Stomach (tissue), 9 donors: ENCODE data around the gene CHMP2A. TPM values are rescaled to one million over a fixed set of nuclear protein-coding genes. Genes with fewer than 3 reads are reported as not detected.

Experiments used
- DNase-seq, 2 donors: peaks; one replicate each; pipeline versions ENCODE4 v3.0.0 to v3.0.0-alpha.2; 2013 to 2019
- H3K27ac ChIP-seq, 5 donors: fragments of 200-600 bp in 4 of 5; sonication (generic) in 4 of 5; one replicate each; pipeline ENCODE4 v1.5.1; 2013 to 2019; ENCODE audit warnings: mild to moderate bottlenecking in 1 of 5, moderate library complexity in 1 of 5
- H3K27me3 ChIP-seq, 3 donors: fragments of 200-600 bp; sonication (generic); one replicate each; pipeline ENCODE4 v1.5.1; 2017 to 2019; ENCODE audit warnings: mixed run types in 1 of 3
- H3K36me3 ChIP-seq, 4 donors: fragments of 200-600 bp; sonication (generic); 1 replicate in 3 of 4; 2 replicates in 1 of 4; pipeline ENCODE4 v1.5.1; 2016 to 2019
- H3K4me1 ChIP-seq, 4 donors: fragments of 200-600 bp; sonication (generic); one replicate each; pipeline ENCODE4 v1.5.1; 2016 to 2019
- H3K4me3 ChIP-seq, 4 donors: fragments of 200-600 bp; sonication (generic) in 3 of 4; one replicate each; pipeline ENCODE4 v1.5.1; 2016 to 2019; ENCODE audit warnings: mild to moderate bottlenecking in 1 of 4
- H3K9me3 ChIP-seq, 4 donors: fragments of 200-600 bp; sonication (generic); one replicate each; pipeline ENCODE4 v1.5.1; 2016 to 2019
- EP300 ChIP-seq: sonication (generic); formaldehyde crosslinking; IDR thresholded peaks from one replicate; pipeline ENCODE4 v1.6.1; 2017; ENCODE audit warnings: antibody characterized with exemption
- POLR2A ChIP-seq, 4 donors: fragments of 450-650 bp; IDR thresholded peaks; one replicate each; pipeline ENCODE4 v1.6.1; 2016; ENCODE audit warnings: antibody characterized with exemption in 4 of 4, control low read depth in 2 of 4, mild to moderate bottlenecking in 1 of 4, moderate library complexity in 1 of 4
- POLR2AphosphoS5 ChIP-seq, 3 donors: sonication (generic); formaldehyde crosslinking; IDR thresholded peaks; one replicate each; pipeline ENCODE4 v1.6.1; 2016; ENCODE audit warnings: antibody characterized with exemption in 3 of 3
- WGBS, 5 donors: extraction: QIAGEN DNeasy Blood & Tissue Kit in 3 of 5; methylation state at CpG; one replicate each; pipeline versions ENCODE4 v1.1.5 to v1.1.7; 2013 to 2018; 5-methylcytosine and 5-hydroxymethylcytosine counted together
- intact Hi-C: fragments of 100-400 bp; cut with DNase I; formaldehyde crosslinking; loops from one replicate; pipeline ENCODE4 v1.15.1; 2023; ENCODE audit warnings: low total_unique reads
- polyA plus RNA-seq, 3 donors: library from polyadenylated mRNA; stranded (reverse); fragments of 200-250 nt; gene quantifications; one replicate each; pipeline ENCODE4 v1.2.3, GENCODE V29; 2013
- total RNA-seq, 5 donors: library from RNA; depleted of rRNA; stranded (reverse); fragments of >200 nt; gene quantifications; one replicate each; pipeline versions ENCODE4 v1.1.0 to v1.2.3, GENCODE V29; 2014 to 2016
- TF ChIP-seq, protein P1 (sequence below), 7 experiments: fragments of 450-650 bp in 4 of 7; fragments of 200-600 bp in 3 of 7; sonication (generic) in 3 of 7; IDR thresholded peaks; one replicate each; pipeline ENCODE4 v1.5.1; 2016 to 2019; ENCODE audit warnings: antibody characterized with exemption in 7 of 7, control low read depth in 2 of 7, mild to moderate bottlenecking in 1 of 7
- donor health status: healthy with polysubstance abuse.
- donor health status: Bipolar disorder and iron deficiency.
- donor health status: healthy.

CHMP2A gene
- total and polyA plus RNA-seq, 8 donors: 55.8 to 338 (median 168) TPM

DNA sequence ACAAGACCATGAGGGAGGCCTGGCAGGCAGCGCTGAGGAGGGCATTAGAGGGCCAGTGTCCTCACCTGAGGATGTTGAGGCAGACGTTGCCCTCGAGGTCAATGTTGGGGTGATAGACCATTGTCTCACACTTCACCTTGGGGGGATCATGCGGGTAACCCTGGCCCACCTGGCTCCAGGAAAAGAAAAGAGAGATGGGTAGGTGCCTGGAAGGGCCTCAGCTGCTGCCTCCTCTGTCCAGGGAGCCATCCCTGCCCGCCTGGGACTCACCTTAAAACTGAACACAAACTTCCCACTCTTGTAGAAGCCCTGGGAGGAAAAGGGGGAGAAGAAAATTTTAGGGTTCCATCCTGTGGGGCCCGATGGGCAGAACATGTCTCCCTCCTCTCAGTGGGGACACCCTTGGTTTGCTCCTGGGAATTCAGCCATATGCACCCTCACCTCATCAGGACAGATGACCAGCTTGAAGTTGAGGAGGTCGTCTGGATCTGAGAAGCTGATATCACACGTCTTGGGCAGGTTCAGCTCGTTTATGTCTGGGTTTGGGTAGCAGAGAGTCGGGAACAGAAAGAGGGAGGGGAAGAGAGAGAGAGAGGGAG is 1.8 kb upstream of the CHMP2A start:
- Histone ChIP-seq H3K4me3 (peak overlapping the region; percentile 72 to 88 (median 80)), H3K27ac (peak overlapping the region in 4 of 5 donors; percentile 100), H3K27me3 (no peaks in the 10 kb centered on the region), H3K36me3 (peaks cover 30 to 41% (median 36%) of the 10 kb centered on the region in 4 donors), H3K4me1 (peaks cover 47 to 73% (median 66%) of the 10 kb centered on the region in 4 donors), H3K9me3 (no peaks in the 10 kb centered on the region)
- intact Hi-C loops: no loop called here
- no peak for DNase-seq
- TF ChIP-seq POLR2AphosphoS5 (IDR thresholded peaks at IDR 0.05) (no peak), POLR2A (IDR thresholded peaks at IDR 0.05) (no peak), EP300 (no peak)
- TF ChIP-seq, protein P1, sequence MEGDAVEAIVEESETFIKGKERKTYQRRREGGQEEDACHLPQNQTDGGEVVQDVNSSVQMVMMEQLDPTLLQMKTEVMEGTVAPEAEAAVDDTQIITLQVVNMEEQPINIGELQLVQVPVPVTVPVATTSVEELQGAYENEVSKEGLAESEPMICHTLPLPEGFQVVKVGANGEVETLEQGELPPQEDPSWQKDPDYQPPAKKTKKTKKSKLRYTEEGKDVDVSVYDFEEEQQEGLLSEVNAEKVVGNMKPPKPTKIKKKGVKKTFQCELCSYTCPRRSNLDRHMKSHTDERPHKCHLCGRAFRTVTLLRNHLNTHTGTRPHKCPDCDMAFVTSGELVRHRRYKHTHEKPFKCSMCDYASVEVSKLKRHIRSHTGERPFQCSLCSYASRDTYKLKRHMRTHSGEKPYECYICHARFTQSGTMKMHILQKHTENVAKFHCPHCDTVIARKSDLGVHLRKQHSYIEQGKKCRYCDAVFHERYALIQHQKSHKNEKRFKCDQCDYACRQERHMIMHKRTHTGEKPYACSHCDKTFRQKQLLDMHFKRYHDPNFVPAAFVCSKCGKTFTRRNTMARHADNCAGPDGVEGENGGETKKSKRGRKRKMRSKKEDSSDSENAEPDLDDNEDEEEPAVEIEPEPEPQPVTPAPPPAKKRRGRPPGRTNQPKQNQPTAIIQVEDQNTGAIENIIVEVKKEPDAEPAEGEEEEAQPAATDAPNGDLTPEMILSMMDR (IDR thresholded peaks at IDR 0.05): no peak
- WGBS, 5 donors: 50 to 57% (median 53%) methylated on average over 10 of the region's 10 CpGs

DNA sequence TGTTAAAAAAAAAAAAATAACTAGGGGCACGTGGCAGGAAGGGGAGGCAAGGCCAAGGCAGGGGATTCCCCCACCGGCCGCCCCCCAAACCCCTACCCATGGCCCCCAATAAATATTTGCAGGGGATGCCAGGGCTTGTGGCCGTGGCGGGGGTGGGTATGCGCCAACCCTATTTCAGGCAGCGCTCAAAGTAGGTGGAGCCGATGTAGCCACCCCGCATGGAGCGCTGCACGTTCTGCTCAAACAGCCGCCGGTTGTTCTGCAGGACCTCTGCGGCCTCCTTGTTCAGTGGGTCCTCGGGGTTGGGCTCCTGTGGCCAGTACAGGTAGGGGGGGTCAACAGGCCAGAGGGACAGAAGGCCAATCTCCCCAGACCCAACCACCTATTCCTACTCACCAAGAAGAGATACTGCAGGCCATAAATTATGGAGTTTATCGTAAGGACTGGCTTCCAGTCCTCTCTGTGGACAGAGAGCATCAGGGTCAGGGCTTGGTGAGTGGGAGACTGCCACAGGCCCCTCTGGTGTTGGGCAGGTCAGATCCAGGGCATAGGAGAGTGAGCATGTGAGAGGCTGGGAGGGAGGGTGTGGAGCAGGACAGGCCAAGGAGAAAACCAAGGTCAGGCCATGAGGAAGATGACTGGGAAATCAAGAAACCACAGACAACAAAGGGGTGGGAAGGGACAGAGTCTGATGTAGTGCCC is 1.2 kb upstream of the CHMP2A start:
- H3K27ac ChIP-seq: peak overlapping the region in 4 of 5 donors; percentile 100
- TF ChIP-seq POLR2A (IDR thresholded peaks at IDR 0.05): no peak
- TF ChIP-seq, protein P1 (IDR thresholded peaks at IDR 0.05): no peak
- H3K9me3 ChIP-seq: no peaks in the 10 kb centered on the region
- DNase-seq: no peak
- WGBS, 5 donors: 78 to 83% (median 82%) methylated on average over 16 of the region's 16 CpGs
- H3K36me3 ChIP-seq: peaks cover 37 to 47% (median 43%) of the 10 kb centered on the region in 4 donors
- H3K4me3 ChIP-seq: peak overlapping the region in 2 of 4 donors; percentile 85 to 93
- intact Hi-C loops: no loop called here
- H3K27me3 ChIP-seq: no peaks in the 10 kb centered on the region
- H3K4me1 ChIP-seq: peaks cover 43 to 66% (median 61%) of the 10 kb centered on the region in 4 donors

DNA sequence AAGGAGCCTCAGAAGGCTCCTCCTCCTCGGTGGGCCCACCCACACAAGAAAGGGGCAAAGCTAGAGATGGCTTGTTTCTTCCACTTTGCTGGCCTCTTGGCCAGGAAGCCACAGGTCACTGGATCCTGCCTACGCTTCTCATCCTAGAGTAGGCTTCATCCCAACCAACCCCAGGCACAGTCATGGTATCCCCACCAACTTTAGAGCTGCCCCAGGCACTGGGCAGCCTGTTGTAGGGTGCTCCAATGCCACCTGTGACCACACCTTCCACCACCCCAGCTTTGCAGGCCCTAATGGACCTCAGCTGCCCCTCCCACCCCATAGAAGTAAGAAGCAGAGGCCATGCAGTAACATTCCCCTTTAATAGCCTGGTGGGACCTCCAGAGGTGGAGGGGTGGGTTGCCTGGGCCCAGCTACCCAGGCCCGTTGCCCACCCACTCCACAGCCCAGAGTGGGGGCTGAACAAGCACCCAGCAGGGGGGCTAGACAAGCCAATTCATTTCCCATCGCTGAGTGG is 522 bp upstream of the CHMP2A start:
- no peaks in the 10 kb centered on the region for H3K27me3 ChIP-seq
- peak overlapping the region; percentile 94 to 100 (median 100) for H3K27ac ChIP-seq
- no peak for TF ChIP-seq POLR2AphosphoS5 (IDR thresholded peaks at IDR 0.05)
- TF ChIP-seq, protein P1 (IDR thresholded peaks at IDR 0.05): no peak
- TF ChIP-seq EP300: no peak
- TF ChIP-seq POLR2A (IDR thresholded peaks at IDR 0.05): no peak
- H3K4me3 ChIP-seq: peak overlapping the region; percentile 72 to 93 (median 76)
- peaks cover 43 to 54% (median 49%) of the 10 kb centered on the region in 4 donors for H3K36me3 ChIP-seq
- intact Hi-C loops: no loop called here
- DNase-seq: no peak
- H3K4me1 ChIP-seq: peaks cover 43 to 61% (median 57%) of the 10 kb centered on the region in 4 donors
- 45 to 63% (median 46%) methylated on average over 3 to 4 of the region's 4 CpGs for WGBS, 5 donors
- H3K9me3 ChIP-seq: no peaks in the 10 kb centered on the region

DNA sequence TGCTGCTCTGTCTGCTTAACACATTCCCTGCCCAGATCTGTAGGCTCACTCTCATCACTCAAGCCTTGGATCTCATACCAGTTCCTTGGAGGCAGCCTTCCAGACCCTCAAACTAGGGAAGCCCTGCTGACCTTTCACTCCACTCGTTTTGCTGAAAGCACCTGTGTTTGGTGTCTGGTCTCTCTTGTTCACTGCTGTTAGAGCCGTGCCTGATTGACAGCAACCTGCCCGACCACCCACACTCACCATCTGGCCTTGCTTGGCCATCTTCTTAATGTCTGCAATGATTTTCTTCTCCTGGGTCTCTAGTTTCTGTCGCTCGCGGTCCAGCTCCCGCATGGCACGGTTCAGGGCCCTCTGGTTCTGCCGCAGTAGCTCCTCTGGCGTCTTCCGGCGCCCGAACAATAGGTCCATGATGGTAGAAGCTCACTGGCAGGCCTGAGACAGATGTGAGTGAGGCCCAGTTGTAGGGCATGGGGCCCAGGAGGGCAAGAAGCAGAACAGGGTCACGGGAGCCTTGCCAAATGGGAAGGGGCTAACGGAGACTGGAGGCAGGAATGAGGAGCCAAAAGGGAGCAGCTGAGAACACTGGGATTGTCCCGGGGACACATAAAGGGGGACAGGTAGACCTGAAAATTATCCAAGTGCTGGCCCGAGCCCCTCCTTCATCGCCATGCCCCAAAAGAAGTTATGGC is 959 bp downstream of the CHMP2A start:
- H3K4me3 ChIP-seq: peak overlapping the region; percentile 72 to 93 (median 76)
- 15 to 30% (median 22%) methylated on average over 18 of the region's 18 CpGs for WGBS, 5 donors
- TF ChIP-seq, protein P1 (IDR thresholded peaks at IDR 0.05): no peak
- TF ChIP-seq POLR2AphosphoS5 (IDR thresholded peaks at IDR 0.05) (no peak), EP300 (no peak), POLR2A (IDR thresholded peaks at IDR 0.05) (no peak)
- H3K9me3 ChIP-seq: no peaks in the 10 kb centered on the region
- H3K27me3 ChIP-seq: no peaks in the 10 kb centered on the region
- H3K36me3 ChIP-seq: peaks cover 58 to 69% (median 64%) of the 10 kb centered on the region in 4 donors
- H3K27ac ChIP-seq: peak overlapping the region; percentile 94 to 100 (median 100)
- no peak for DNase-seq
- peaks cover 34 to 56% (median 51%) of the 10 kb centered on the region in 4 donors for H3K4me1 ChIP-seq
- intact Hi-C loops: no loop called here
